ENCODE measurements around the gene KIF20B. TPM values are rescaled to one million over a fixed set of nuclear protein-coding genes. Genes with fewer than 3 reads are reported as not detected.

KIF20B gene
- total and polyA plus RNA-seq, 4 donors = 1.1 to 10.2 (median 3.4) TPM

DNA sequence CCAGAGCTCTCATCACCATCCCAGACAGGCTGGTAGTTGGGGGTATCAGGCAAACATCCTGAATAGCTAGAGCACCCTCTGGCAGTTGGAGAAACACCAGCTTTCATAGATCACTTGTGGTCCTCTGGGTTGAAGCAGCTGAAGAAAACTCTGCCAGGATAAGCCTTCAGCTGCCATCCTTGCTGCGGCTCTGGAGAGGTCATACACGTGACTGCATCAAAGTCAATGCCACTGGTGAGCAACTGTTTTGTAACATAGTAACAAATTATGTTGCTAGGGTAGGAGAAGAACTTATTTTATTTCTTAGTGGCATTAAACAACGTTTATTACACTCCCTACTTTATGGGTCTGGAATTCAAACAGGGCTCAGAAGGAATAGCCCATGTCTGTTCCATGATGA is 37.2 kb upstream of the KIF20B start:
- ATAC-seq (ENCODE audit: insufficient read depth, low FRiP score) (no peak), DNase-seq (no peak)
- TF ChIP-seq, protein P1, sequence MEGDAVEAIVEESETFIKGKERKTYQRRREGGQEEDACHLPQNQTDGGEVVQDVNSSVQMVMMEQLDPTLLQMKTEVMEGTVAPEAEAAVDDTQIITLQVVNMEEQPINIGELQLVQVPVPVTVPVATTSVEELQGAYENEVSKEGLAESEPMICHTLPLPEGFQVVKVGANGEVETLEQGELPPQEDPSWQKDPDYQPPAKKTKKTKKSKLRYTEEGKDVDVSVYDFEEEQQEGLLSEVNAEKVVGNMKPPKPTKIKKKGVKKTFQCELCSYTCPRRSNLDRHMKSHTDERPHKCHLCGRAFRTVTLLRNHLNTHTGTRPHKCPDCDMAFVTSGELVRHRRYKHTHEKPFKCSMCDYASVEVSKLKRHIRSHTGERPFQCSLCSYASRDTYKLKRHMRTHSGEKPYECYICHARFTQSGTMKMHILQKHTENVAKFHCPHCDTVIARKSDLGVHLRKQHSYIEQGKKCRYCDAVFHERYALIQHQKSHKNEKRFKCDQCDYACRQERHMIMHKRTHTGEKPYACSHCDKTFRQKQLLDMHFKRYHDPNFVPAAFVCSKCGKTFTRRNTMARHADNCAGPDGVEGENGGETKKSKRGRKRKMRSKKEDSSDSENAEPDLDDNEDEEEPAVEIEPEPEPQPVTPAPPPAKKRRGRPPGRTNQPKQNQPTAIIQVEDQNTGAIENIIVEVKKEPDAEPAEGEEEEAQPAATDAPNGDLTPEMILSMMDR (IDR thresholded peaks at IDR 0.05; ENCODE audit: control extremely low read depth, extremely low read depth) = no peak
- H3K27me3 ChIP-seq (ENCODE audit: control insufficient read depth in 3 of 3, insufficient read depth in 3 of 3, low read length in 2 of 3) = no peaks in the 10 kb centered on the region
- H3K9ac ChIP-seq (ENCODE audit: insufficient read depth in 1 of 2, low read length in 2 of 2) = no peak overlapping the region
- 76 to 80% methylated on average over 3 of the region's 3 CpGs for WGBS, 2 donors
- peaks cover 0 to 4% (median 0%) of the 10 kb centered on the region in 5 donors for H3K4me1 ChIP-seq (ENCODE audit: control insufficient read depth in 5 of 5, insufficient read depth in 5 of 5, low read length in 5 of 5)
- no peaks in the 10 kb centered on the region for H3K9me3 ChIP-seq (ENCODE audit: control insufficient read depth in 4 of 4, insufficient read depth in 3 of 4, low read length in 3 of 4)
- no peaks in the 10 kb centered on the region for H3K36me3 ChIP-seq (ENCODE audit: control insufficient read depth in 4 of 4, insufficient read depth in 4 of 4, low read length in 4 of 4)
- H3K4me3 ChIP-seq = no peak overlapping the region
- H3K27ac ChIP-seq (ENCODE audit: low read depth in 1 of 2, low read length in 1 of 2) = no peak overlapping the region

DNA sequence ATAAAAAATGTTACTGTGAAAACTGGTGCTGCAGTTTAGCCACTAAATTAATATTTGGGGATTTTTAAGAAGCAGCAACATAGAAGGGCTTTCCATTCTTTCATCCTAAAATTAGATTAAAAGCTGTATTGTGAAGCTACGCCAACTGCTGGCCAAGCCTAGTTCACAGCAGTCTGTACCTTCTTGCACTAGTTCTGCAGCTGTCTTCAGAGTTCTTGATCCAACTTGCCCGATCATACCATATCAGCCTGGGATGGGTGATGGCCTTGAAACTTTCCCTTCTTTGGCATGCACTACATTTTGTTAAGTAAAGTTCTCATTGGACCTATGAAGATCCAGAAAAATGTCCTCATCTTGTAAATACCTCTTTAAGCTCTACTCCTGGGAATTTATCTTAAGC is 36.1 kb upstream of the KIF20B start:
- no peak for DNase-seq
- Histone ChIP-seq H3K9ac (ENCODE audit: insufficient read depth in 1 of 2, low read length in 2 of 2) (no peak overlapping the region), H3K4me1 (ENCODE audit: control insufficient read depth in 5 of 5, insufficient read depth in 5 of 5, low read length in 5 of 5) (no peaks in the 10 kb centered on the region), H3K27ac (ENCODE audit: low read depth in 1 of 2, low read length in 1 of 2) (no peak overlapping the region), H3K4me3 (no peak overlapping the region), H3K36me3 (ENCODE audit: control insufficient read depth in 4 of 4, insufficient read depth in 4 of 4, low read length in 4 of 4) (no peaks in the 10 kb centered on the region), H3K9me3 (ENCODE audit: control insufficient read depth in 4 of 4, insufficient read depth in 3 of 4, low read length in 3 of 4) (no peaks in the 10 kb centered on the region), H3K27me3 (ENCODE audit: control insufficient read depth in 3 of 3, insufficient read depth in 3 of 3, low read length in 2 of 3) (no peaks in the 10 kb centered on the region)
- no peak for ATAC-seq (ENCODE audit: insufficient read depth, low FRiP score)
- TF ChIP-seq, protein P1 (IDR thresholded peaks at IDR 0.05; ENCODE audit: control extremely low read depth, extremely low read depth) = no peak
- 87 to 93% methylated on average over 2 of the region's 2 CpGs for WGBS, 2 donors

DNA sequence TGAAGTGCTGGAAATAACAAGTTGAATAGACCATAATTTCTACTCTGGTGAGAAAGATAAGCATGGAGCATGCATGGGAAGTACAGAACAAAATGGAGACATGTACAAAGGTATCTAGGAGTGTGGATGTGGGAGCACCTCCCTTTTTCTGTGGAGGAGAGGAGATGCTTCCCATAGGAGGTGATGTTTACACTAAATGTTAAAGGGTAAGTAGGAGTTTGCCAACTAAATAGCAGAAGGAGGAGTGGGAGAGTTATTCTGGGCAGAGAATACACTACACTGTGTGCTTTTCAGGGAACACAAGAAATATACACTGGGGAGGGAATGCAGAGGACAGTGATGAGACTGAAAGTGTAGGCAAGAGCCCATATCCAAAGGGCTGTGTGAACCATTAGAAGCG is 35.3 kb upstream of the KIF20B start:
- H3K9me3 ChIP-seq (ENCODE audit: control insufficient read depth in 4 of 4, insufficient read depth in 3 of 4, low read length in 3 of 4) = no peaks in the 10 kb centered on the region
- WGBS, 2 donors = 95 to 96% methylated on average over 1 of the region's 1 CpG
- no peaks in the 10 kb centered on the region for H3K27me3 ChIP-seq (ENCODE audit: control insufficient read depth in 3 of 3, insufficient read depth in 3 of 3, low read length in 2 of 3)
- H3K4me1 ChIP-seq (ENCODE audit: control insufficient read depth in 5 of 5, insufficient read depth in 5 of 5, low read length in 5 of 5) = no peaks in the 10 kb centered on the region
- no peak for DNase-seq
- H3K27ac ChIP-seq (ENCODE audit: low read depth in 1 of 2, low read length in 1 of 2) = no peak overlapping the region
- no peaks in the 10 kb centered on the region for H3K36me3 ChIP-seq (ENCODE audit: control insufficient read depth in 4 of 4, insufficient read depth in 4 of 4, low read length in 4 of 4)
- no peak for ATAC-seq (ENCODE audit: insufficient read depth, low FRiP score)
- H3K9ac ChIP-seq (ENCODE audit: insufficient read depth in 1 of 2, low read length in 2 of 2) = no peak overlapping the region
- TF ChIP-seq, protein P1 (IDR thresholded peaks at IDR 0.05; ENCODE audit: control extremely low read depth, extremely low read depth) = no peak
- no peak overlapping the region for H3K4me3 ChIP-seq

DNA sequence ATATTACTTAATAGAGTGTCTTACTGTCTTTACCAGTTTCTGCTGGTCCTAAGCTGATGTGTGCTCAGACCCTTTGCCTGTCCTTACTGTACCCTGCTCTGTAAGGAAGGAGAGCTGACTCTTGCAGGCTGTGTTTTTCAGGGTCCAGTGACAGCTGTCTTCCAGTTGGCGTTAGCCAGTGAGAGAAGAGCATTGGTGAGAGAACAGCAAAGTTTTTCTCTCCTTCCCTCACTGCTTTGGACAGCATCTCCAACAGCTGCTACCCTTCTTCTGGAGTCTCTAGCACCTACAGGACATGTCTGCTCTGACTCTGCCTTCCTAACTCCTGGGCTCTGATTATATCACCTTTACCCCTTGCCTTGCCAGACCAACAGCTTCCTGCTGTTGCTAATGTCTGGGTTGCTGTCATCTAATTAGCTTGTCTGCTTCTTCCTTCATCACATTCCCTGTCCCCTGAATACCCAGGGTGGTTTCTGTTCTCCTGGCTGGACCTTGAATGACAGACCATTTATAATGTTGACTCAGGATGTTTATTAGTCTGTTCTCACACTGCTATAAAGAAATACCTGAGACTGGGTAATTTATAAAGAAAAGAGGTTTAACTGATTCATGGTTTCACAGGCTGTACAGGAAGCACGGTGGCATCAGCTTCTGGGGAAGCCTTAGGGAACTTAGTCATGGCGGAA is 32.9 kb upstream of the KIF20B start:
- Histone ChIP-seq H3K9ac (ENCODE audit: insufficient read depth in 1 of 2, low read length in 2 of 2) (no peak overlapping the region), H3K9me3 (ENCODE audit: control insufficient read depth in 4 of 4, insufficient read depth in 3 of 4, low read length in 3 of 4) (no peaks in the 10 kb centered on the region), H3K4me1 (ENCODE audit: control insufficient read depth in 5 of 5, insufficient read depth in 5 of 5, low read length in 5 of 5) (no peaks in the 10 kb centered on the region), H3K4me3 (no peak overlapping the region), H3K27me3 (ENCODE audit: control insufficient read depth in 3 of 3, insufficient read depth in 3 of 3, low read length in 2 of 3) (no peaks in the 10 kb centered on the region), H3K36me3 (ENCODE audit: control insufficient read depth in 4 of 4, insufficient read depth in 4 of 4, low read length in 4 of 4) (no peaks in the 10 kb centered on the region), H3K27ac (ENCODE audit: low read depth in 1 of 2, low read length in 1 of 2) (no peak overlapping the region)
- DNase-seq (no peak), ATAC-seq (ENCODE audit: insufficient read depth, low FRiP score) (no peak)
- TF ChIP-seq, protein P1 (IDR thresholded peaks at IDR 0.05; ENCODE audit: control extremely low read depth, extremely low read depth) = no peak
- 78 to 83% methylated on average over 3 of the region's 3 CpGs for WGBS, 2 donors

Measured in lung (tissue), 12 donors.